ENCODE results near the gene ISLR. TPM values are rescaled to one million over a fixed set of nuclear protein-coding genes. Genes with fewer than 3 reads are reported as not detected.

ISLR gene
- total RNA-seq, 1 experiment from 2014 or later: 0.12 TPM

GRCh38 chr15:74129586-74130154, 43.8 kb upstream of the ISLR start:
- intact Hi-C loops (cut with micrococcal nuclease): loop anchor here (5.0 kb wide), 1 partner anchor 157 kb away; no protein-coding TSS in a partner anchor
- Histone ChIP-seq H3K9ac (ENCODE audit: low read length) (no peak overlapping the region), H3K79me2 (ENCODE audit: insufficient read depth, low read length) (no peaks in the 10 kb centered on the region), H3K4me1 (ENCODE audit: control insufficient read depth in 1 of 2, insufficient read depth in 2 of 2, low read length in 2 of 2) (peaks cover 0 to 9% of the 10 kb centered on the region in 2 experiments; a peak in 2 of 4 replicates), H3K9me3 (ENCODE audit: control insufficient read depth in 1 of 2, insufficient read depth in 1 of 2, low read depth in 1 of 2, low read length in 2 of 2) (no peaks in the 10 kb centered on the region), H2AFZ (ENCODE audit: low read depth, low read length, poor library complexity, severe bottlenecking) (no peak overlapping the region), H3K9me2 (ENCODE audit: insufficient read depth) (no peaks in the 10 kb centered on the region), H3K4me3 (replicated peaks in 1 of 2; ENCODE audit: low read depth in 1 of 2, low read length in 2 of 2) (no peak overlapping the region), H3K27me3 (ENCODE audit: insufficient read depth, low read length) (no peaks in the 10 kb centered on the region), H3K36me3 (ENCODE audit: control insufficient read depth in 1 of 2, insufficient read depth in 2 of 2, low read length in 2 of 2) (no peaks in the 10 kb centered on the region), H4K20me1 (ENCODE audit: insufficient read depth) (no peaks in the 10 kb centered on the region), H3K27ac (ENCODE audit: low read depth, low read length) (no peak overlapping the region), H3K4me2 (ENCODE audit: low read length) (no peak overlapping the region)
- DNase-seq (ENCODE audit: low read depth, low spot score): no peak
- no peak for ATAC-seq
- TF ChIP-seq ZFX (IDR thresholded peaks at IDR 0.05): no peak
- TF ChIP-seq SP1 (IDR thresholded peaks at IDR 0.05; ENCODE audit: low read depth): no peak
- TF ChIP-seq SRF (IDR thresholded peaks at IDR 0.05; ENCODE audit: low read depth): no peak
- TF ChIP-seq ATF3 (IDR thresholded peaks at IDR 0.05): no peak
- TF ChIP-seq SIN3A (IDR thresholded peaks at IDR 0.05; ENCODE audit: low read depth): no peak
- no peak for TF ChIP-seq ZNF274 (IDR thresholded peaks at IDR 0.05; ENCODE audit: low read depth, low read length)
- no peak for TF ChIP-seq TCF7L2 (IDR thresholded peaks at IDR 0.05; ENCODE audit: borderline replicate concordance, extremely low read depth, insufficient read depth, insufficient read length)
- no peak for TF ChIP-seq EGR1 (IDR thresholded peaks at IDR 0.05; ENCODE audit: low read depth)
- TF ChIP-seq JUND (IDR thresholded peaks at IDR 0.05): no peak
- no peak for TF ChIP-seq ZBTB33 (IDR thresholded peaks at IDR 0.05; ENCODE audit: extremely low read depth, insufficient replicate concordance, low read length)
- no peak for TF ChIP-seq YY1 (IDR thresholded peaks at IDR 0.05; ENCODE audit: extremely low read depth, insufficient replicate concordance, low read depth, low read length)
- TF ChIP-seq EZH2phosphoT487 (IDR thresholded peaks at IDR 0.05; ENCODE audit: borderline replicate concordance): no peak
- TF ChIP-seq REST (IDR thresholded peaks at IDR 0.05; ENCODE audit: low read depth): no peak
- TF ChIP-seq EZH2 (IDR thresholded peaks at IDR 0.05): no peak
- no peak for TF ChIP-seq ELF1 (IDR thresholded peaks at IDR 0.05; ENCODE audit: borderline replicate concordance, low read depth)
- no peak for TF ChIP-seq CEBPB (IDR thresholded peaks at IDR 0.05; ENCODE audit: low read depth)
- no peak for TF ChIP-seq MAX (IDR thresholded peaks at IDR 0.05)
- no peak for TF ChIP-seq CBX3 (IDR thresholded peaks at IDR 0.05; ENCODE audit: low read depth)
- no peak for TF ChIP-seq CTCF (IDR thresholded peaks at IDR 0.05 in 2 of 3, conservative IDR thresholded peaks at IDR 0.05 in 1 of 3; ENCODE audit: borderline replicate concordance in 1 of 3, insufficient read depth in 1 of 3, low read depth in 2 of 3, low read length in 2 of 3)
- CTCF ChIA-PET: interaction anchor here (0.7 to 2.5 kb wide), 2 partner anchors 111 to 179 kb away, joined by 3 to 10 read pairs; no protein-coding TSS in a partner anchor
- RAD21 ChIA-PET (ENCODE audit: low non-redundant PET in 1 of 2, low total read pairs in 2 of 2, uncharacterized antibody in 2 of 2, unreplicated experiment in 2 of 2): interaction anchor here in 1 of 2 experiments (1.2 kb wide), 1 partner anchor 179 kb away, joined by 3 read pairs; no protein-coding TSS in a partner anchor
- POLR2A ChIA-PET: no interaction called here
- BruUV-seq (replicated peaks): no TSS peak

Data from HCT116 (cell line).